CD4-positive, alpha-beta T cell treated with Interleukin-10 for 1 hour (primary cell): ENCODE results near the gene MPC2.
"Not testable (repeated sequence)": the region's sequence is repeated elsewhere in the genome, so short reads cannot be mapped to it uniquely, and the experiment has no call there.

Experiments
- DNase-seq: peaks from one replicate; pipeline ENCODE4 v3.0.0-alpha.2; 2020

MPC2 gene

GRCh38 chr1:167934426-167935215 is 2.3 kb downstream of the MPC2 start:
- no peak for DNase-seq

- no peak for DNase-seq
Measured at GRCh38 chr1:167933788-167934187, 3.1 kb downstream of the MPC2 start.

DNA sequence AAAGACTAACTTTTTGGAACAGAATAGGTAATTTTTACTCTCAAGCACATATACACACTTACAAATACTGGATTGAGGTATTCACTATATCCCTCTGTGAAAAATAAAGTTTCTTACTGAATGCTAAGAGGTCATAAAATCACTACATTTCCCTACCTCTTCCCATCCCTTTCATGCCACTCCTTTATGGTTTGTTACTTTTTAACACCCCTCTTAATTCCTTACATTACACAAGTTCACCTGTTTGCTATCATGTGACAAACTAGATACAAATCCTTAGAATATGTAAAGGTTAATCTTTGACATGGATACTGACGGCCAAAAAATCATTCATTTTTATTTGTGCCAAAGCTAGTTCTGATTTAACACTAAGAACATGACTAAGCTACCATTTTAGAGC is 7.1 kb downstream of the MPC2 start:
- no peak for DNase-seq

GRCh38 chr1:167928919-167929318 is 8.0 kb downstream of the MPC2 start:
- not testable (repeated sequence) for DNase-seq

DNA sequence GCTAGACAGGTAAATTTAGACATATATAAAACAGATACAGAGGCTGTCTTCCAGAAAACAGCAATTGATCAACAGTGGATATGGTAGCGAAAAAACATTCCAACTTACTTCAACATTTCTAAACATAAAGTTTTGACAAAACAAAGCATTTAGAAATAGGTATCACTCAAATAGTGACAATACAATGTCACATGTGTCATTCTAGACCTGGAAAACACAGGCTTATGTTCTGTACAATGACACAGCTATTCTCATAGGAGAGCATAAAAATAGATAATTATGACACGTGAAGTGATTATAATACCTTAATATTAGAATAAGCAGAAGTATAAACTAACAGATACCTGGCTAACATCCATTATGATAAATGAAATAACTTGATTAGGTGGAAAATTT is 8.4 kb downstream of the MPC2 start:
- no peak for DNase-seq

- no peak for DNase-seq
Measured at GRCh38 chr1:167927046-167927754, 9.7 kb downstream of the MPC2 start.

DNA sequence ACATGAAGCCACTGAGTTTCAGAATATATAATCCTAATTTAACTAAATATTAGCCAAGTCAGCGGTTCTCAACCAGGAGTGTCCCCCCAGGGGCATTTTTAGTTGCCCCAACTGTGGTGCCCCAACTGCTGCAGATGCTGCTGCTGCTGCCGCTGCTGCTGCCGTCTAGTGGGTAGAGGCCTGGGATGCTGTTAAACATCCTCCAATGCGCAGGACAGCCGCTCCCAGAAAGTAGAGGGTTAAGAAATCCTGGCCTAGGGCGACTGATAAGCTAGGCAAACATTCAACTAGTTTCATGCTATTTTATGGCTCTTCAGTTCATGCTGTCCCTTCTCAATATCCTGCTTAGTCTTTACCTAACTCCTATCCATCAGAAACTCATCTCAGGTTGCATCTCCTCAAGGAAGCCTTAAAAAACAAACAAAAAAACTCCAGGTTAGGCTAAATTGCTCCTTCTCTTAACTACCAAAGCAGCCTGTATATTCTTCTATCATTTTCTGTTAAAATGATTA is 10.3 kb downstream of the MPC2 start:
- DNase-seq = no peak

GRCh38 chr1:167924543-167925231 is 12.2 kb downstream of the MPC2 start:
- no peak for DNase-seq

DNA sequence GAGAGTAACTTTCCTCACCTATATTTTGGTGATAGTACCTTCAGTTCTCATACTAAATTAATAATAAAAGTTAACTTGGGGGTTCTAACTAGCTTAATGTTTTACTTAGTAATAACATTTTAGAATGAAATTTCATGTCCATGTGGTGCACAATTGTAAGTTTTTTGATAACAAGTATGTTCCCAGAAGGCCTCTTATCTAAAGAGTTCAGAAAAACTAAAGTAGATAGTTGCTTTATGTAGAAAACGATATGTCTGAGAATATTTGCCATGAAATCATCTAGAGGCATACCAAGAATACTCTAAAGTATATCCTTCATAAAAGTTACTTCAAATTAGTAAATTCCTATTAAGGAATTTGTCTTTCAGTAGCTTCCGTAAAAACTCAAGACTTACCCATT is 12.8 kb downstream of the MPC2 start:
- DNase-seq = no peak

DNA sequence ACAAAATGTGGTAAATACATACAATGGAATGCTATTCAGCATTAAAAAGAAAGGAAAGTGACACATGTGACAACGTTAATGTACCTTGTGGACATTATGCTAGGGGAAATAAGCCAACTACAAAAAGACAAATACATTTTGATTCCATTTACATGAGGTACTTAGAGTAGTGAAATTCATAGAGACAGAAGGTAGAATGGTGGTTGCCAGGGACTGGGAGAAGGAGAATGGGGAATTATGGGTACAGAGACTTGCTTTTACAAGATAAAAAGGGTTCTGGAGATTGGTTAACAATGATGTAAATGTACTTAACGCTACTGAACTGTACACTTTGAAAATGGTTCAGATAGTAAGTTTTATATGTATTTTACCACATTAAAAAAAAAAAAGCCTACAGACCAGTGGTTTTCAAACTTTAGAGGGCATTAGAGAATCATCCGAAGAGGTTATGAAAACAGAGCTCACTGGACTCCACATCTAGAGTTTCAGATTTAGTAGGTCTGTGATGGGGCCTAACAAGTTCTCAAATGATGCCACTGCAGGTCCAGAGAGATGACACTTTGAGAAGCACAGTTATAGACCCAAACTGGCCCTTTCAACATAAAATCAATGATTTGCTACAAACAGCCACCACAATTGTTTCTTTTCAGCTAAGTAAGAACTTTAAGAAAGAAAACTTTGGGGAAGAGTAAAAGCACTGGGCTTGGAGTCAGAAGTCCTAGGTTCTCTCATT is 13.4 kb downstream of the MPC2 start:
- no peak for DNase-seq

- no peak for DNase-seq
Measured at GRCh38 chr1:167922611-167923074, 14.2 kb downstream of the MPC2 start.

- DNase-seq = no peak
Measured at GRCh38 chr1:167922023-167922422, 14.8 kb downstream of the MPC2 start.

GRCh38 chr1:167916766-167917511 is 19.9 kb downstream of the MPC2 start:
- DNase-seq = no peak

- no peak for DNase-seq
Measured at GRCh38 chr1:167915569-167915968, 21.3 kb downstream of the MPC2 start.

DNA sequence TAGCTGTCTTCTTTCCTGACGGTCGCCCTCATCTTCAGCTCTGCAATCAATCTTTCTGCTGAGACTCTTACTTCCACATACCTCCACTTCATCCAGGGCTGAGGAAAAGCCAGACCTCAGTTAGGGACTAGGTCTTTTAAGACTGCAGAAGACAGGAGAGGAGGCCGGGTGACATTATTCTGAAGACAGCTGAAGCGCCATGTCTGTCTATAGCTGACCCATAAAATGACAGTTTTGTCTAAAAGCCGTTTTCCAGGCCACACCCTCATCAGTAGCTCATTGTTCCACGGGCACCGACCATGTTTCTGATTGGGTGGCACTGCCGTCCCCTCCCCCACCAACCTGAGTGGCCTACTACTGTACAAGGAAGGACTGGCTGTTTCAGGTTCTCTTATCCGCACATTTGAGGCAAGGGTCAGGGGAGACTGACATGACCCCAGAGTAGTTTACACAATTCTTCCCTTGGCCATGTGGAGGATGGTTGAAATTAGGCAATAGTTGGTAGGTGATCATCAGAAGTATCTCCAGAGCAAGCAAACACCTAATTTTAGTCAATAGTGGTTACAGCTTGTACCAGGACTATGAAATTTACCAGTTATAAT is 22.9 kb downstream of the MPC2 start, which contains the start of gene ADCY10:
TSS of gene ADCY10 (minus strand) at position 240 of the 602 bp plus-strand sequence. CDS start 8,994 bp downstream, outside the sequence.
- DNase-seq = no peak

DNA sequence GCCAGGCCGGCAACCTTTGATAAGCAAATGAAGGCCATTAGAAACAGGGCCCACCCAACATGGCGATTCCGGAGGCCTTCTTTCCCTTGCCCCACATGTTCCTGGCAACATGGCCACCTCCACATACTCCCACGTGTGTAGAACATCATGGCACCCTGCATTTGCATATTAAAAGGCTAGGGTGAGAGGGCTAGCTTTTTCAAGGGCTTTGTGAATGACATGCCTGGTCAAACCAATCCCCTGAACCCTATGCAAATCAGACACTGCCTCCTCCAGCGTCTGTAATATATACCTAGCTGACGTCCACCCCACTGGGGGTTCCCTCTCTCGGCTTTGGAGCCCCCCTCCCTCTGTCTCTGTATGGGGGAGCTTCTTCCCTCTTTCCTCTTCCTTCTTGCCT is 24.6 kb downstream of the MPC2 start:
- DNase-seq = no peak

- DNase-seq = no peak
Measured at GRCh38 chr1:167911413-167911812, 25.5 kb downstream of the MPC2 start.

DNA sequence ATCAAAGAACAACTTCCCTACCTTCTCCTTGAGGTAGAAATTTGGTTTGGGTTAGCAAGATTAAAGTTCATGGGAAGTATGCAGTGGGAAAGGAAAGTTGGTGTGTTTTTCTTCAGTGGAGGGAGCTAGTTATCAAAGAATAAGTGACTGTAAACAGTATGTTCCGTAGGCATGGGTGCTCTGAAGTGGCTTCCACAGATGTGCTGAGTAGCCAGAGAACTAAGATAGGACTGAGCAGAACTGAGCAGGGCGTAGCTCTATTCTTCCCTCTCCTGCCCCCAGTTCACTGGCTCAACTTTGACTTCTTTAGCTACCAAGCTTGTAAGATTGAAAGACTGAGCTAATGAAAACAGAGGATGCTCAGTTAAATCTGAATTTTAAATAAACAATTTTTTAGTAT is 26.3 kb downstream of the MPC2 start:
- no peak for DNase-seq

- no peak for DNase-seq
Measured at GRCh38 chr1:167909691-167910180, 27.1 kb downstream of the MPC2 start.

DNA sequence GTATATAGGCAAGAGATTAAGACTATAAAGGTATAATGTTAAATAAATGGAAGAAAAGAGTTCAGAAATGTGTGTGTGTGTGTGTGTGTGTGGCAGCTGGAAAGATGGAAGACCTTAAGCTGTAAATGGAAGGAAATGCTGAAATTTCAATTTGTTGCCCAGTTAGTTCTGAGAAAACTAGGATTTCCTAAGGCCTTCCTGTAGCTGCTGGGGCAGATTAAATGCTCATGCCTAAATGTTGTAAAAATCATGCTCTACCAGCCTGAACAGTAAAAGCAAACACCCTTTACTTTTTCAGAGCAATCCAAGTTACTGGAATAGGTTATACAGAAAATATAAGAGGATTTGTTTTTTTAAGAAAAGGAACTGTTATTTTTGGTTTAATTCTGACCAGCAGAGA is 31.2 kb downstream of the MPC2 start:
- no peak for DNase-seq

- DNase-seq = no peak
Measured at GRCh38 chr1:167905182-167905581, 31.7 kb downstream of the MPC2 start.
